ENCODE measurements around the gene DENND1C. TPM values are rescaled to one million over a fixed set of nuclear protein-coding genes. Genes with fewer than 3 reads are reported as not detected.

Gene DENND1C
- total and polyA plus RNA-seq, 9 of the 15 experiments (the other 6 are each of a cell fraction or from before 2014, with no cell fraction given), result 0.03 to 1.2 (median 0.32) TPM; not detected in 1

DNA sequence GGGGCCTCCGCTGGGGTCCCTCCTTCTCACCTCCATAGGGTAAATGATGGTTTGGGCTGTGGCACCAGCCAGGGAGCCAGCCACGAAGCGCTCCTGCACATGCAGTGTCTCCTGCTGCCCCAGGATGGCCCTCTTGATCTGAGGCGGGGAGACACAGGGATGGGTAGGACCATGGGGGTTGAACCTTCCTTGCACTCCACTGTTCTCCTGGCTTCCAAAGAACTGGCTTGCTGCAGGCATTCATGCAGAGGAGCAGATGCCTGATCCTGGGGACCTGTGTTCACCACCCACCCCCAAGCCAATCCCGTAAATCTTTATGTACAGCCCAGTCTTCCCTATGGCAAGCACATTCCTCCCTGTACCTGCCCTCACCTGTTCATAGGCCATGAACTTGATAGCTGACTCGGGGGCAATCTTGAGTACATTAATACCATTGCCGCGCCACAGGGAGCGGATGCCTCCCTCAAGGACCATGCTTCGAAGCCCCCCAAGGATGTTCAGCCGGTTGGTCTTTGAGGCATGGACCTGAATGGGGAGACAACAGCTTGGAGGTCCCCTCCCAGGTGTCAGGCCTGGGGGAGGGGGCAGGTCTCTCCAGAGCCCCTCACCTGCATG is 27.5 kb downstream of the DENND1C start:
- Histone ChIP-seq H3K4me1 (replicated peaks in 1 of 2; ENCODE audit: control insufficient read depth in 2 of 2, insufficient read depth in 2 of 2, low read length in 2 of 2) (peaks cover 15 to 16% of the 10 kb centered on the region in 2 experiments; a peak in 4 of 5 replicates), H3K9me1 (ENCODE audit: control insufficient read depth, insufficient read depth, low read length) (no peaks in the 10 kb centered on the region), H3K4me3 (no peak overlapping the region), H4K20me1 (replicated peaks; ENCODE audit: control insufficient read depth, insufficient read depth, low read length) (no peaks in the 10 kb centered on the region), H3K36me3 (ENCODE audit: control insufficient read depth, insufficient read depth, low read length) (peaks cover 66% of the 10 kb centered on the region), H3K9ac (ENCODE audit: insufficient read depth in 1 of 2, low read depth in 2 of 2, low read length in 2 of 2) (no peak overlapping the region), H3K9me3 (replicated peaks; ENCODE audit: control insufficient read depth, insufficient read depth, low read depth, low read length) (peaks cover 24% of the 10 kb centered on the region), H3K79me2 (ENCODE audit: control insufficient read depth, insufficient read depth, low read length) (peaks cover 12% of the 10 kb centered on the region), H3K27me3 (ENCODE audit: control insufficient read depth in 2 of 2, insufficient read depth in 2 of 2, low read length in 2 of 2) (no peaks in the 10 kb centered on the region), H2AFZ (ENCODE audit: low read depth, low read length) (no peak overlapping the region), H3K4me2 (ENCODE audit: insufficient read depth, low read length) (no peak overlapping the region), H3K27ac (ENCODE audit: extremely low read depth, low read depth, low read length) (no peak overlapping the region)
- in situ Hi-C loops (cut with MboI) (no loop called here), intact Hi-C loops (cut with micrococcal nuclease) (no loop called here)
- peak in 1 of 4 experiments; percentile 40 for DNase-seq (ENCODE audit: extremely low read depth in 1 of 4, low spot score in 3 of 4)
- no peak for ATAC-seq
- WGBS (ENCODE audit: insufficient coverage, low coverage, missing lambda C conversion rate), result 97% methylated on average over 9 of the region's 11 CpGs
- ChIA-PET POLR2A (no interaction called here), CTCF (ENCODE audit: low intra/inter-chr PET ratio) (no interaction called here)
- no TSS peak for BruUV-seq (replicated peaks)
- FAIRE-seq, result no peak
- TF ChIP-seq, protein P1, sequence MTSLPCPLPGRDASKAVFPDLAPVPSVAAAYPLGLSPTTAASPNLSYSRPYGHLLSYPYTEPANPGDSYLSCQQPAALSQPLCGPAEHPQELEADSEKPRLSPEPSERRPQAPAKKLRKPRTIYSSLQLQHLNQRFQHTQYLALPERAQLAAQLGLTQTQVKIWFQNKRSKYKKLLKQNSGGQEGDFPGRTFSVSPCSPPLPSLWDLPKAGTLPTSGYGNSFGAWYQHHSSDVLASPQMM (CRISPR knock-in tag; IDR thresholded peaks at IDR 0.05), result no peak
- TF ChIP-seq, protein P2, sequence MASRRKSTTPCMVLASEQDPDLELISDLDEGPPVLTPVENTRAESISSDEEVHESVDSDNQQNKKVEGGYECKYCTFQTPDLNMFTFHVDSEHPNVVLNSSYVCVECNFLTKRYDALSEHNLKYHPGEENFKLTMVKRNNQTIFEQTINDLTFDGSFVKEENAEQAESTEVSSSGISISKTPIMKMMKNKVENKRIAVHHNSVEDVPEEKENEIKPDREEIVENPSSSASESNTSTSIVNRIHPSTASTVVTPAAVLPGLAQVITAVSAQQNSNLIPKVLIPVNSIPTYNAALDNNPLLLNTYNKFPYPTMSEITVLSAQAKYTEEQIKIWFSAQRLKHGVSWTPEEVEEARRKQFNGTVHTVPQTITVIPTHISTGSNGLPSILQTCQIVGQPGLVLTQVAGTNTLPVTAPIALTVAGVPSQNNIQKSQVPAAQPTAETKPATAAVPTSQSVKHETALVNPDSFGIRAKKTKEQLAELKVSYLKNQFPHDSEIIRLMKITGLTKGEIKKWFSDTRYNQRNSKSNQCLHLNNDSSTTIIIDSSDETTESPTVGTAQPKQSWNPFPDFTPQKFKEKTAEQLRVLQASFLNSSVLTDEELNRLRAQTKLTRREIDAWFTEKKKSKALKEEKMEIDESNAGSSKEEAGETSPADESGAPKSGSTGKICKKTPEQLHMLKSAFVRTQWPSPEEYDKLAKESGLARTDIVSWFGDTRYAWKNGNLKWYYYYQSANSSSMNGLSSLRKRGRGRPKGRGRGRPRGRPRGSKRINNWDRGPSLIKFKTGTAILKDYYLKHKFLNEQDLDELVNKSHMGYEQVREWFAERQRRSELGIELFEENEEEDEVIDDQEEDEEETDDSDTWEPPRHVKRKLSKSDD (conservative IDR thresholded peaks at IDR 0.05; ENCODE audit: low read length), result no peak
- TF ChIP-seq TARDBP (IDR thresholded peaks at IDR 0.05) (no peak), ZNF445 (CRISPR knock-in tag; IDR thresholded peaks at IDR 0.05; ENCODE audit: low read depth) (no peak), THRAP3 (IDR thresholded peaks at IDR 0.05; ENCODE audit: borderline replicate concordance) (no peak), HDAC8 (tag; IDR thresholded peaks at IDR 0.05) (no peak), ELF2 (CRISPR knock-in tag; IDR thresholded peaks at IDR 0.05) (no peak), ZBTB17 (CRISPR knock-in tag; IDR thresholded peaks at IDR 0.05) (no peak), RBFOX2 (IDR thresholded peaks at IDR 0.05; ENCODE audit: low read depth, low read length) (peak; percentile 32; the same call in 1 of the 2 replicates), NFXL1 (CRISPR knock-in tag; IDR thresholded peaks at IDR 0.05) (no peak), ZNF561 (CRISPR knock-in tag; conservative IDR thresholded peaks at IDR 0.05) (no peak), MCM7 (IDR thresholded peaks at IDR 0.05) (no peak), CBX3 (IDR thresholded peaks at IDR 0.05; ENCODE audit: borderline replicate concordance in 1 of 2, low read length in 2 of 2) (peak in 1 of 2 experiments; percentile 93; a peak in 2 of 3 replicates), WHSC1 (IDR thresholded peaks at IDR 0.05; ENCODE audit: low read length) (no peak), RBM15 (IDR thresholded peaks at IDR 0.05; ENCODE audit: insufficient read depth, low read length) (no peak), BHLHE40 (IDR thresholded peaks at IDR 0.05; ENCODE audit: low read length) (no peak), CBX5 (IDR thresholded peaks at IDR 0.05; ENCODE audit: borderline replicate concordance, low read depth) (peak; percentile 82), BDP1 (IDR thresholded peaks at IDR 0.05; ENCODE audit: insufficient read depth, insufficient read length) (no peak)
- TF ChIP-seq, protein P3, sequence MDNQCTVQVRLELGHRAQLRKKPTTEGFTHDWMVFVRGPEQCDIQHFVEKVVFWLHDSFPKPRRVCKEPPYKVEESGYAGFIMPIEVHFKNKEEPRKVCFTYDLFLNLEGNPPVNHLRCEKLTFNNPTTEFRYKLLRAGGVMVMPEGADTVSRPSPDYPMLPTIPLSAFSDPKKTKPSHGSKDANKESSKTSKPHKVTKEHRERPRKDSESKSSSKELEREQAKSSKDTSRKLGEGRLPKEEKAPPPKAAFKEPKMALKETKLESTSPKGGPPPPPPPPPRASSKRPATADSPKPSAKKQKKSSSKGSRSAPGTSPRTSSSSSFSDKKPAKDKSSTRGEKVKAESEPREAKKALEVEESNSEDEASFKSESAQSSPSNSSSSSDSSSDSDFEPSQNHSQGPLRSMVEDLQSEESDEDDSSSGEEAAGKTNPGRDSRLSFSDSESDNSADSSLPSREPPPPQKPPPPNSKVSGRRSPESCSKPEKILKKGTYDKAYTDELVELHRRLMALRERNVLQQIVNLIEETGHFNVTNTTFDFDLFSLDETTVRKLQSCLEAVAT (IDR thresholded peaks at IDR 0.05), result no peak
- TF ChIP-seq, protein P4, sequence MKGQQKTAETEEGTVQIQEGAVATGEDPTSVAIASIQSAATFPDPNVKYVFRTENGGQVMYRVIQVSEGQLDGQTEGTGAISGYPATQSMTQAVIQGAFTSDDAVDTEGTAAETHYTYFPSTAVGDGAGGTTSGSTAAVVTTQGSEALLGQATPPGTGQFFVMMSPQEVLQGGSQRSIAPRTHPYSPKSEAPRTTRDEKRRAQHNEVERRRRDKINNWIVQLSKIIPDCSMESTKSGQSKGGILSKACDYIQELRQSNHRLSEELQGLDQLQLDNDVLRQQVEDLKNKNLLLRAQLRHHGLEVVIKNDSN (CRISPR knock-in tag; IDR thresholded peaks at IDR 0.05), result no peak

Measured in K562 (cell line).